ENCODE measurements around the gene PLEKHG4B. TPM values are rescaled to one million over a fixed set of nuclear protein-coding genes. Genes with fewer than 3 reads are reported as not detected.

The PLEKHG4B gene
- polyA plus RNA-seq, 1 donor from 2014 or later: 0.78 TPM

DNA sequence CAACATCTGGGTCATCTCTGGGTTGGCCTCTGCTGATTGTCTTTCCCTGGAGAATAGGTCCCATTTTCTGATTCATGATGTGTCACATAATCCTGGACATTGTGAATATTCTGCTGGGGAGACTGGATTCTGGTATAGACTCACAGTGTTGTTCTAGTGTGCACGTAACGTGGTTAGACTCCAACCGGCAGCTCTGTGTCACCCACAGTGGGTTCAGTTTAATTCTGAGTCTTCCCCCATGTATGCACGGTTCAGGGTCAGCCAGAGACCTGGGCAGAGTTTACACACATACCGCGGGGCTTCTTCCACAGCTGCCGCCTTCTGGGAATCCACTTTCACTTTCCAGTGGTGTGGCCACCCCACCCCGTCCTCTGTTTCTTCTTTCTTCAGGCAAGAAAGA, 61.3 kb downstream of the PLEKHG4B start:
- no peak overlapping the region for H3K9ac ChIP-seq (ENCODE audit: low read length)
- H3K4me3 ChIP-seq (ENCODE audit: low read length): no peak overlapping the region
- H3K9me3 ChIP-seq (ENCODE audit: low read length): no peaks in the 10 kb centered on the region
- H3K4me2 ChIP-seq (ENCODE audit: low read length): no peak overlapping the region
- H3K79me2 ChIP-seq (replicated peaks; ENCODE audit: insufficient read depth, low read length): no peaks in the 10 kb centered on the region
- no peak overlapping the region for H2AFZ ChIP-seq (ENCODE audit: low read depth, low read length)
- no peak overlapping the region for H3K27ac ChIP-seq (ENCODE audit: low read length)
- no peaks in the 10 kb centered on the region for H3K27me3 ChIP-seq (ENCODE audit: insufficient read depth, low read depth, low read length)
- no peaks in the 10 kb centered on the region for H4K20me1 ChIP-seq (ENCODE audit: insufficient read depth)
- no peaks in the 10 kb centered on the region for H3F3A ChIP-seq (ENCODE audit: insufficient read depth, low read length, poor library complexity, severe bottlenecking)
- no peaks in the 10 kb centered on the region for H3K9me2 ChIP-seq (ENCODE audit: insufficient read depth, low read length)
- TF ChIP-seq SMC3 (conservative IDR thresholded peaks at IDR 0.05; ENCODE audit: poor library complexity) (no peak), TAF1 (IDR thresholded peaks at IDR 0.05; ENCODE audit: low read depth) (no peak), EP300 (conservative IDR thresholded peaks at IDR 0.05; ENCODE audit: poor library complexity, severe bottlenecking) (no peak), RAD21 (conservative IDR thresholded peaks at IDR 0.05) (no peak), REST (IDR thresholded peaks at IDR 0.05; ENCODE audit: borderline replicate concordance) (no peak)
- TF ChIP-seq, protein P1, sequence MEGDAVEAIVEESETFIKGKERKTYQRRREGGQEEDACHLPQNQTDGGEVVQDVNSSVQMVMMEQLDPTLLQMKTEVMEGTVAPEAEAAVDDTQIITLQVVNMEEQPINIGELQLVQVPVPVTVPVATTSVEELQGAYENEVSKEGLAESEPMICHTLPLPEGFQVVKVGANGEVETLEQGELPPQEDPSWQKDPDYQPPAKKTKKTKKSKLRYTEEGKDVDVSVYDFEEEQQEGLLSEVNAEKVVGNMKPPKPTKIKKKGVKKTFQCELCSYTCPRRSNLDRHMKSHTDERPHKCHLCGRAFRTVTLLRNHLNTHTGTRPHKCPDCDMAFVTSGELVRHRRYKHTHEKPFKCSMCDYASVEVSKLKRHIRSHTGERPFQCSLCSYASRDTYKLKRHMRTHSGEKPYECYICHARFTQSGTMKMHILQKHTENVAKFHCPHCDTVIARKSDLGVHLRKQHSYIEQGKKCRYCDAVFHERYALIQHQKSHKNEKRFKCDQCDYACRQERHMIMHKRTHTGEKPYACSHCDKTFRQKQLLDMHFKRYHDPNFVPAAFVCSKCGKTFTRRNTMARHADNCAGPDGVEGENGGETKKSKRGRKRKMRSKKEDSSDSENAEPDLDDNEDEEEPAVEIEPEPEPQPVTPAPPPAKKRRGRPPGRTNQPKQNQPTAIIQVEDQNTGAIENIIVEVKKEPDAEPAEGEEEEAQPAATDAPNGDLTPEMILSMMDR (IDR thresholded peaks at IDR 0.05; ENCODE audit: poor library complexity, severe bottlenecking): no peak
- no peaks in the 10 kb centered on the region for H3K36me3 ChIP-seq (ENCODE audit: insufficient read depth, low read length)

DNA sequence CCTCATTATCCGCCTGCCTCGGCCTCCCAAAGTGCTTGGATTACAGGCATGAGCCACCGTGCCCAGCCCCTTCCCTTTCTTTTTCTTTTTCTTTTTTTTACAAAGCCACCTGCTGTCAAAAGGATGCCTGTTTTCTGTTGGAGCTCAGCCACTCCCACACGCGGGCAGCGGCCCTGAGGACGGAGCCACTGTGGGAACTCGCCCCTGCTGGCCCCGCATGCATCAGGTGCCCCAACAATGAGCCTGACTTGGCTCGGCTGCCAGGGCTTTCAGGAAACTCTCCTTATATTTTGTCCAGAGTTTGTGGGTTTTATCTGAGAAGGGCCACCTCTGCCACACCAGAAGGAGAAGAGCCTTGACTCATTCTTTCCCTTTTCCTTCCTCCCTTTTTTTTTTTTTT, 62.3 kb downstream of the PLEKHG4B start:
- Histone ChIP-seq H3K79me2 (replicated peaks; ENCODE audit: insufficient read depth, low read length) (no peaks in the 10 kb centered on the region), H3K36me3 (ENCODE audit: insufficient read depth, low read length) (no peaks in the 10 kb centered on the region), H3K9me2 (ENCODE audit: insufficient read depth, low read length) (no peaks in the 10 kb centered on the region), H3K9ac (ENCODE audit: low read length) (no peak overlapping the region), H3K4me3 (ENCODE audit: low read length) (no peak overlapping the region), H3F3A (ENCODE audit: insufficient read depth, low read length, poor library complexity, severe bottlenecking) (no peaks in the 10 kb centered on the region), H2AFZ (ENCODE audit: low read depth, low read length) (no peak overlapping the region), H3K4me2 (ENCODE audit: low read length) (no peak overlapping the region), H4K20me1 (ENCODE audit: insufficient read depth) (no peaks in the 10 kb centered on the region), H3K27ac (ENCODE audit: low read length) (no peak overlapping the region), H3K9me3 (ENCODE audit: low read length) (no peaks in the 10 kb centered on the region), H3K27me3 (ENCODE audit: insufficient read depth, low read depth, low read length) (no peaks in the 10 kb centered on the region)
- TF ChIP-seq SMC3 (conservative IDR thresholded peaks at IDR 0.05; ENCODE audit: poor library complexity): no peak
- TF ChIP-seq POLR2AphosphoS5 (IDR thresholded peaks at IDR 0.05): no peak
- no peak for TF ChIP-seq REST (IDR thresholded peaks at IDR 0.05; ENCODE audit: borderline replicate concordance)
- no peak for TF ChIP-seq MXI1 (conservative IDR thresholded peaks at IDR 0.05; ENCODE audit: poor library complexity, severe bottlenecking)
- no peak for TF ChIP-seq EP300 (conservative IDR thresholded peaks at IDR 0.05; ENCODE audit: poor library complexity, severe bottlenecking)
- no peak for TF ChIP-seq EZH2 (IDR thresholded peaks at IDR 0.05; ENCODE audit: borderline replicate concordance, insufficient read depth, low read length, poor library complexity, severe bottlenecking)
- no peak for TF ChIP-seq TAF1 (IDR thresholded peaks at IDR 0.05; ENCODE audit: low read depth)
